GM12873 (cell line): ENCODE measurements around the gene IFIT3.

Source experiments
- CTCF ChIP-seq: IDR thresholded peaks from 2 replicates; pipeline ENCODE4 v1.5.1; 2012; ENCODE audit warnings: low read depth, mild to moderate bottlenecking, moderate library complexity, low read length, control low read depth; ENCODE audit not compliant: insufficient read depth; ENCODE audit errors: missing control alignments

Gene IFIT3

GRCh38 chr10:89310056-89310893 is 17.5 kb upstream of the IFIT3 start:
- TF ChIP-seq CTCF: no peak

- no peak for TF ChIP-seq CTCF
These were observed 14.8 kb upstream of the IFIT3 start for GRCh38 chr10:89312973-89313372.

- no peak for TF ChIP-seq CTCF
These were observed 13.1 kb upstream of the IFIT3 start for GRCh38 chr10:89314676-89315075.

GRCh38 chr10:89329151-89329550 is 1.4 kb downstream of the IFIT3 start:
- no peak for TF ChIP-seq CTCF

GRCh38 chr10:89330537-89331212 is 2.9 kb downstream of the IFIT3 start:
- no peak for TF ChIP-seq CTCF

GRCh38 chr10:89332123-89332633 is 4.4 kb downstream of the IFIT3 start:
- no peak for TF ChIP-seq CTCF

- no peak for TF ChIP-seq CTCF
These were observed 7.4 kb downstream of the IFIT3 start for GRCh38 chr10:89335226-89335625.
